ENCODE data around the gene TFDP1. TPM values are rescaled to one million over a fixed set of nuclear protein-coding genes. Genes with fewer than 3 reads are reported as not detected.
A peak's percentile ranks its signal among the peaks of the same experiment; 100 is the strongest.

The TFDP1 gene
- total RNA-seq, 1 experiment from 2014 or later: 140 TPM

DNA sequence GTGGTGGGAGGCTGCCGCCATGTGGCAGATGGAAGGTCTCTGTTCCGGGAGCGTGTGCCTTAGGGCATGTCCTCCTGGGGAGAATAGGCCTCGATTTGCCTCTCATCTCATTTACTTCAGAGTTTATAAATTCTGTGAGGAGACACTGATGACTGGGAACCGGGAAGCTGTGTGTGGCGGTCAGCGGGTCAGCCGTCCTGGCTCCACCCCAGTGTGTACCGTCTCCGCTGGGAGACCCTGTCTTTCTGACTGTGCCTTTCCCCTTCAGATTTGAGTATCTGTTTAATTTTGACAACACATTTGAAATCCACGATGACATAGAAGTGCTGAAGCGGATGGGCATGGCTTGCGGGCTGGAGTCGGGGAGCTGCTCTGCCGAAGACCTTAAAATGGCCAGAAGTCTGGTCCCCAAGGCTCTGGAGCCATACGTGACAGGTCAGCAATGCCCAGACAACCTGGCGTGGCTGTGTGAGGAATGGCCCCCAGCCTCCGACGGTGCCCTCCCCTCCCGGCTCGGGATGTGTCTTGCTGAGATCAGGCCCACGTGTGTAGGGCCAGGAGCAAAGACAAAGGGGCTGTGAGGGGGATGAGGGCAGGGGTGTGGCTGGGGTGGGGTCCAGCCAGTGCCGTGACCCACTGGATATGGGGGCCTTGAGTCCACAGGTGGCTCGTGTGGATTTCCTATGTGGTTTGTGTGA lies 51.9 kb downstream of the TFDP1 start:
- no peak overlapping the region for H3K4me3 Mint-ChIP-seq (ENCODE audit: unreplicated experiment)
- no peak overlapping the region for H3K4me3 ChIP-seq (ENCODE audit: low read depth, low read length)
- H3K27me3 ChIP-seq (replicated peaks; ENCODE audit: control insufficient read depth, insufficient read depth, low read length): no peaks in the 10 kb centered on the region
- peaks cover 1% of the 10 kb centered on the region for H3K36me3 ChIP-seq (ENCODE audit: control insufficient read depth, insufficient read depth, low read length)
- no peaks in the 10 kb centered on the region for H3K27me3 Mint-ChIP-seq (ENCODE audit: insufficient read depth, unreplicated experiment)
- BruUV-seq (replicated peaks): no TSS peak
- H3K9me3 ChIP-seq: no peaks in the 10 kb centered on the region
- no peak for TF ChIP-seq CTCF (IDR thresholded peaks at IDR 0.05; ENCODE audit: insufficient read depth in 1 of 2, low read depth in 1 of 2, low read length in 1 of 2, severe bottlenecking in 1 of 2, unreplicated experiment in 1 of 2)
- H3K4me1 ChIP-seq: no peaks in the 10 kb centered on the region
- intact Hi-C loops (cut with micrococcal nuclease; ENCODE audit: unreplicated experiment): no loop called here
- CTCF ChIA-PET: no interaction called here
- POLR2A ChIA-PET: no interaction called here
- DNase-seq: peak in 1 of 2 experiments; percentile 11
- H3K27ac Mint-ChIP-seq (ENCODE audit: unreplicated experiment): no peak overlapping the region
- H3K36me3 Mint-ChIP-seq (ENCODE audit: insufficient read depth, unreplicated experiment): peaks cover 92% of the 10 kb centered on the region
- H3K4me1 Mint-ChIP-seq (ENCODE audit: low read depth, unreplicated experiment): no peaks in the 10 kb centered on the region
- H3K9me3 Mint-ChIP-seq (ENCODE audit: unreplicated experiment): no peaks in the 10 kb centered on the region

- H3K36me3 Mint-ChIP-seq (ENCODE audit: insufficient read depth, unreplicated experiment): peaks cover 92% of the 10 kb centered on the region
- BruUV-seq (replicated peaks): no TSS peak
- peaks cover 1% of the 10 kb centered on the region for H3K36me3 ChIP-seq (ENCODE audit: control insufficient read depth, insufficient read depth, low read length)
These were observed 53.0 kb downstream of the TFDP1 start for GRCh38 chr13:113637262-113638160.

More at GRCh38 chr13:113637262-113638160, 53.0 kb downstream of the TFDP1 start:
- H3K27ac Mint-ChIP-seq (ENCODE audit: unreplicated experiment): no peak overlapping the region
- intact Hi-C loops (cut with micrococcal nuclease; ENCODE audit: unreplicated experiment): no loop called here
- no peak overlapping the region for H3K4me3 ChIP-seq (ENCODE audit: low read depth, low read length)
- no peaks in the 10 kb centered on the region for H3K4me1 ChIP-seq
- ChIA-PET POLR2A (no interaction called here), CTCF (interaction anchor here (0.6 kb wide), 1 partner anchor 22 kb away, joined by 5 read pairs; no protein-coding TSS in a partner anchor)
- TF ChIP-seq CTCF (IDR thresholded peaks at IDR 0.05; ENCODE audit: insufficient read depth in 1 of 2, low read depth in 1 of 2, low read length in 1 of 2, severe bottlenecking in 1 of 2, unreplicated experiment in 1 of 2): no peak
- H3K27me3 Mint-ChIP-seq (ENCODE audit: insufficient read depth, unreplicated experiment): no peaks in the 10 kb centered on the region
- H3K9me3 ChIP-seq: no peaks in the 10 kb centered on the region
- peak in 1 of 2 experiments; percentile 14 for DNase-seq
- no peak overlapping the region for H3K4me3 Mint-ChIP-seq (ENCODE audit: unreplicated experiment)
- H3K9me3 Mint-ChIP-seq (ENCODE audit: unreplicated experiment): no peaks in the 10 kb centered on the region
- no peaks in the 10 kb centered on the region for H3K4me1 Mint-ChIP-seq (ENCODE audit: low read depth, unreplicated experiment)
- no peaks in the 10 kb centered on the region for H3K27me3 ChIP-seq (replicated peaks; ENCODE audit: control insufficient read depth, insufficient read depth, low read length)

Measured in Caco-2 (cell line).